PFSK-1 (cell line): ENCODE results near the gene HAUS5.

Experiments used
- FOXP2 ChIP-seq: optimal IDR thresholded peaks from 2 replicates; pipeline ENCODE3; 2011; ENCODE audit warnings: borderline replicate concordance, control low read depth, inconsistent platforms; ENCODE audit not compliant: insufficient read depth; ENCODE audit errors: extremely low read length, extremely low read depth
- POLR2AphosphoS5 ChIP-seq: IDR thresholded peaks from 2 replicates; pipeline ENCODE4 v1.6.1; 2012; ENCODE audit warnings: low read depth, mild to moderate bottlenecking, control low read depth, low read length, moderate library complexity
- REST ChIP-seq, 2 experiments: IDR thresholded peaks; 2 replicates each; pipeline versions ENCODE4 v1.6.1 to v1.8.0; 2011 to 2012; ENCODE audit warnings: low read depth in 2 of 2, low read length in 2 of 2, control low read depth in 1 of 2, inconsistent platforms in 1 of 2, mild to moderate bottlenecking in 1 of 2, moderate library complexity in 1 of 2; ENCODE audit not compliant: insufficient read depth in 1 of 2
- SIN3A ChIP-seq: IDR thresholded peaks from 2 replicates; pipeline ENCODE4 v1.6.1; 2012; ENCODE audit warnings: mild to moderate bottlenecking, low read length, moderate library complexity, borderline replicate concordance; ENCODE audit not compliant: insufficient read depth
- TAF1 ChIP-seq: IDR thresholded peaks from 2 replicates; pipeline ENCODE4 v1.6.1; 2012; ENCODE audit warnings: low read length, control low read depth, borderline replicate concordance; ENCODE audit not compliant: insufficient read depth

Gene HAUS5

GRCh38 chr19:35636651-35637050, 24.1 kb downstream of the HAUS5 start:
- no peak for TF ChIP-seq REST (IDR thresholded peaks at IDR 0.05; ENCODE audit: insufficient read depth in 1 of 2, low read depth in 2 of 2, low read length in 2 of 2)
- no peak for TF ChIP-seq TAF1
- TF ChIP-seq SIN3A = no peak
- no peak for TF ChIP-seq FOXP2
- TF ChIP-seq POLR2AphosphoS5 = no peak

- TF ChIP-seq FOXP2 (no peak), SIN3A (no peak), POLR2AphosphoS5 (no peak), TAF1 (no peak), REST (IDR thresholded peaks at IDR 0.05; ENCODE audit: insufficient read depth in 1 of 2, low read depth in 2 of 2, low read length in 2 of 2) (no peak)
Observed at GRCh38 chr19:35637165-35637564, 24.6 kb downstream of the HAUS5 start.

- TF ChIP-seq REST (IDR thresholded peaks at IDR 0.05; ENCODE audit: insufficient read depth in 1 of 2, low read depth in 2 of 2, low read length in 2 of 2) (no peak), SIN3A (no peak), FOXP2 (no peak), POLR2AphosphoS5 (no peak), TAF1 (no peak)
Observed at GRCh38 chr19:35639321-35639639, 26.7 kb downstream of the HAUS5 start.

GRCh38 chr19:35639863-35640262, 27.3 kb downstream of the HAUS5 start:
- TF ChIP-seq SIN3A = no peak
- no peak for TF ChIP-seq POLR2AphosphoS5
- no peak for TF ChIP-seq REST (IDR thresholded peaks at IDR 0.05; ENCODE audit: insufficient read depth in 1 of 2, low read depth in 2 of 2, low read length in 2 of 2)
- TF ChIP-seq TAF1 = no peak
- no peak for TF ChIP-seq FOXP2
